ENCODE results near the gene KRT13.

KRT13 gene

DNA sequence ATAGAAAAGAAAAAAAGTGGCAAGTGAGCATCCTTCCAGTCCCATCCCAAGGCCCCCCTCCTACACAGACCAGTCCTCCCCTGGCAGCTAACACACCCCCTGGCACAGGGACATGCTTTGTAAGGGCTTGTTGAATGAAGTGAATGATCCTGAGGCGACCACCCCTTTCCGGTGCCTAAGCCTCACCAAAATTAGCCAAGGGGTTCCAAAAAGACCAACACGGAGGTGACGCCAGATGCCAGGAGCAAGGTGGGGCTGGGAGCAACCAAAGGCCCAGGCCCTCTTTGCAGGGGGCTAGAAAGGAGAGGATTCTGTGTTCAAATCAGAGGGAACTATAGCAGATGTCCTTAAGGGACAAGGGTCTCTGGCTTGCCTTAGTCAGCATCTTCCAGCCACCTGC, 30.0 kb downstream of the KRT13 start:
- Histone ChIP-seq H3K9me3 (ENCODE audit: severe bottlenecking) (peaks cover 16% of the 10 kb centered on the region), H3K27ac (no peak overlapping the region), H3K4me3 (ENCODE audit: low read depth, low read length) (no peak overlapping the region), H3K27me3 (ENCODE audit: insufficient read depth, low read depth, severe bottlenecking) (peaks cover 100% of the 10 kb centered on the region), H3K36me3 (no peaks in the 10 kb centered on the region)
- TF ChIP-seq, protein P1, sequence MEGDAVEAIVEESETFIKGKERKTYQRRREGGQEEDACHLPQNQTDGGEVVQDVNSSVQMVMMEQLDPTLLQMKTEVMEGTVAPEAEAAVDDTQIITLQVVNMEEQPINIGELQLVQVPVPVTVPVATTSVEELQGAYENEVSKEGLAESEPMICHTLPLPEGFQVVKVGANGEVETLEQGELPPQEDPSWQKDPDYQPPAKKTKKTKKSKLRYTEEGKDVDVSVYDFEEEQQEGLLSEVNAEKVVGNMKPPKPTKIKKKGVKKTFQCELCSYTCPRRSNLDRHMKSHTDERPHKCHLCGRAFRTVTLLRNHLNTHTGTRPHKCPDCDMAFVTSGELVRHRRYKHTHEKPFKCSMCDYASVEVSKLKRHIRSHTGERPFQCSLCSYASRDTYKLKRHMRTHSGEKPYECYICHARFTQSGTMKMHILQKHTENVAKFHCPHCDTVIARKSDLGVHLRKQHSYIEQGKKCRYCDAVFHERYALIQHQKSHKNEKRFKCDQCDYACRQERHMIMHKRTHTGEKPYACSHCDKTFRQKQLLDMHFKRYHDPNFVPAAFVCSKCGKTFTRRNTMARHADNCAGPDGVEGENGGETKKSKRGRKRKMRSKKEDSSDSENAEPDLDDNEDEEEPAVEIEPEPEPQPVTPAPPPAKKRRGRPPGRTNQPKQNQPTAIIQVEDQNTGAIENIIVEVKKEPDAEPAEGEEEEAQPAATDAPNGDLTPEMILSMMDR (IDR thresholded peaks at IDR 0.05; ENCODE audit: low read depth, low read length), result no peak
- DNase-seq, result no peak

DNA sequence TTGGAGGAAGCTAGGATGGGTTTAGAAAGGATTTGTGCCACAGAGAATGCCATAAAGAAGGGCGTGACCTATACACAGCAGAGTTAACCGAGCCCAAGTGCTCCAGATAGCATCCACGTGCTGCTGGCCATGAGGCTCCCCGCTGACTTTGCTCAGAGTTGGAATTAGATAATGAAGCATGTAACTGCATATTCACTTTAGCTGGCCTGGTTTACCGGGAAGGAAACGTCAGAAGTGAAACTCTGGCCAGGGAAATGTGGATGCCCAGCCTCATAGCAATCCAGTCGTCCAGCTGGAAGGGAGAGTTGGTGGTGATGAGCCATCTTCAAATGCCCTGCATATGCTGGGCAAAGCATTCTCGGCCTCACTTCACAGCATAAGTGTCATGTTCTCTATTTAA, 30.5 kb downstream of the KRT13 start:
- Histone ChIP-seq H3K4me3 (ENCODE audit: low read depth, low read length) (no peak overlapping the region), H3K27me3 (ENCODE audit: insufficient read depth, low read depth, severe bottlenecking) (peaks cover 97% of the 10 kb centered on the region), H3K9me3 (ENCODE audit: severe bottlenecking) (peaks cover 16% of the 10 kb centered on the region), H3K36me3 (no peaks in the 10 kb centered on the region), H3K27ac (no peak overlapping the region)
- no peak for DNase-seq
- TF ChIP-seq, protein P1 (IDR thresholded peaks at IDR 0.05; ENCODE audit: low read depth, low read length), result no peak

DNA sequence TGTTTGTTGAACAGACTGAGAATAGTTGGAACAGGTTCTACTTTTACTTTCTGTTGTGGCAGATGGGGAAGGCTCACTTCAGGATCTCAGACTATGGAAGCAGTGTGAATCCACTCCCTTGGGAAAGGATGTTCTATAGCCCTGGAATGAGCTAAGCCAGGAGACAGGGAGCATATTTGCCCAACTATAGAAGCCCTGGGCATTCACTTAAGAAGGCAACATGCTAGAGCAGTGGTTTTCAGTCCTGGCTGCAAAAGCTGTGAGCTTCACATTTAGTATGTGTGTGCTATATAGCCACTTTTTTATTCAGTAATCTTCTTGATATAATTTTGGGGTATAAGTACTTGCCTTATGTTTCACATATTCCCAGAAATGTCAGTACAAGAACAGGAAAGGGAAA, 37.1 kb downstream of the KRT13 start:
- H3K4me3 ChIP-seq (ENCODE audit: low read depth, low read length), result no peak overlapping the region
- TF ChIP-seq, protein P1 (IDR thresholded peaks at IDR 0.05; ENCODE audit: low read depth, low read length), result no peak
- H3K27ac ChIP-seq, result no peak overlapping the region
- DNase-seq, result no peak
- H3K36me3 ChIP-seq, result no peaks in the 10 kb centered on the region
- H3K27me3 ChIP-seq (ENCODE audit: insufficient read depth, low read depth, severe bottlenecking), result peaks cover 95% of the 10 kb centered on the region
- H3K9me3 ChIP-seq (ENCODE audit: severe bottlenecking), result peaks cover 36% of the 10 kb centered on the region

DNA sequence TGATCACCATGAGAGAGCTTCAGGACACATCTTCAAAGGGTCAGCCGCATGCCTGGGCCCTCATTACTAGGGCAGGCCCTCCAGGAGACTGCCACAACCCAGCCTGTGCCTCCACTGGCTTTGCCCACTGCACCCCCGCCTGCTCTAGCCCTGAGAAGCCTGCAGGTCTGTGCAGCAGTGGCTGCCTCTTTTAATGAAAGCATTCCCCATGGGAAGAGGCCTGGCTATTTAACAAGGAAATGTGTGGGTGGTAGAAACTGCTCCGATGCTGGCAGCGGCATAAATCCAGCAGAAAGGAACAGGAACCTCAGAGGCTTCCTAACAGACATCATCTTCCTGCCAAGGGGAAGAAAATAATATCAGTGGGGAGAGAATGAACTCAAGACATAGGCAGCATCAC, 37.9 kb downstream of the KRT13 start:
- H3K27ac ChIP-seq, result no peak overlapping the region
- no peak for DNase-seq
- H3K36me3 ChIP-seq, result no peaks in the 10 kb centered on the region
- TF ChIP-seq, protein P1 (IDR thresholded peaks at IDR 0.05; ENCODE audit: low read depth, low read length), result no peak
- H3K27me3 ChIP-seq (ENCODE audit: insufficient read depth, low read depth, severe bottlenecking), result peaks cover 95% of the 10 kb centered on the region
- H3K4me3 ChIP-seq (ENCODE audit: low read depth, low read length), result no peak overlapping the region
- peaks cover 33% of the 10 kb centered on the region for H3K9me3 ChIP-seq (ENCODE audit: severe bottlenecking)

DNA sequence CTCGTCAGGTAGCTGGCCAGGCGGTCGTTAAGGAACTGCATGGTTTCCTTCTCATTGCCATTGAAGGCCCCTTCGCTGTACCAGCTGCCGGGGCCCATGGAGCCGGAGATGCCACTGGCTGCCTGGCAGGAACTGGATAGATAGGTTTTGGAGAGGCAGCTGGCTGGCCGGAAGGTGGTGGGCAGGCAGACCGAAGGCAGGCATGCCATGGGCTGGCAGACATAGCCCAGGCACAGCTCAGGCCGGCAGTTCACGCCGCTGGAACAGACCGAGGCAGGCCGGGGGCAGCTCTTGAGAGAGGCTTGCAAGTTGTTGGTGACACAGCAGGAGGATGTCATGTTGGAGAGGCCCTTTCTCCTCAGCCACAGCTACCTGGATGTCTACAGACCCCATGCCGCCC, 38.4 kb downstream of the KRT13 start, which contains the start of gene KRT32:
Gene KRT32 (minus strand): TSS at position 399 of the 400 bp plus-strand sequence. CDS start 61 bp downstream, at position 338.
- H3K4me3 ChIP-seq (ENCODE audit: low read depth, low read length), result no peak within 1 kb of the TSS
- no peaks in the 10 kb centered on the region for H3K36me3 ChIP-seq
- H3K27me3 ChIP-seq (ENCODE audit: insufficient read depth, low read depth, severe bottlenecking), result peaks cover 95% of the 10 kb centered on the region
- TF ChIP-seq, protein P1 (IDR thresholded peaks at IDR 0.05; ENCODE audit: low read depth, low read length), result no peak
- no peak for DNase-seq
- no peak within 1 kb of the TSS for H3K27ac ChIP-seq
- peaks cover 30% of the 10 kb centered on the region for H3K9me3 ChIP-seq (ENCODE audit: severe bottlenecking)

DNA sequence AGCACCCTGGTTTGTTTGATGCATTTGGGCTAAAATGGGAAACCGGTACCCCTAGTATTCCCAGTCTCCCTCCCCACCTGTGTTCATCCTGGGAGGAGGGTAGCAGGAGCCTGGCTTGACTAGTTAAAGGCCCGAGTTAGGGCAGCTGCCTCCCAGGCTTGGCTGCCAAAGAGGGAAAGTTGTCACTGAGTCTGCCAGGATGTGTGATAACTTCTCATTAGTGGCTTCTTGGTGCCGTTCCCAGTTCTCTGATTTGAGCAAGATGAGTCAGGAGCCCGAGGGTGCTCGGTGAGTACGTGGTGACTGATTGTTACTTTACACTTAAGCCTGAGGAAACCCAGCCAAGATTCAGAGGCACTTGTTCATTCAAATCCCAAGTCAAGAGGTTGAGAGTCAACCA, 40.7 kb downstream of the KRT13 start:
- no peak overlapping the region for H3K27ac ChIP-seq
- peaks cover 19% of the 10 kb centered on the region for H3K9me3 ChIP-seq (ENCODE audit: severe bottlenecking)
- no peak for DNase-seq
- H3K27me3 ChIP-seq (ENCODE audit: insufficient read depth, low read depth, severe bottlenecking), result peaks cover 99% of the 10 kb centered on the region
- TF ChIP-seq, protein P1 (IDR thresholded peaks at IDR 0.05; ENCODE audit: low read depth, low read length), result no peak
- no peak overlapping the region for H3K4me3 ChIP-seq (ENCODE audit: low read depth, low read length)
- H3K36me3 ChIP-seq, result no peaks in the 10 kb centered on the region
